Astrocyte (in vitro differentiated cells and primary cell): ENCODE data around the gene FOXP3. TPM values are rescaled to one million over a fixed set of nuclear protein-coding genes. Genes with fewer than 3 reads are reported as not detected.

Experiments
- DNase-seq: peaks from one replicate; pipeline ENCODE4 v3.0.0-alpha.2; 2010; ENCODE audit warnings: low read depth
- FAIRE-seq: peaks from 2 replicates; lab custom pipeline; 2011; peaks lifted over from hg19 to GRCh38; lab: Jason Lieb, UNC
- H2AFZ ChIP-seq: 2 replicates; pipeline ENCODE4 v1.6.0; 2012; ENCODE audit warnings: low read depth, low read length, inconsistent platforms
- H3K27ac ChIP-seq: 2 replicates; pipeline ENCODE4 v1.5.1; 2011; ENCODE audit warnings: low read depth, low read length, inconsistent platforms
- H3K27me3 ChIP-seq: 2 replicates; pipeline ENCODE4 v1.6.0; 2011; ENCODE audit warnings: low read length, inconsistent platforms; ENCODE audit not compliant: insufficient read depth
- H3K36me3 ChIP-seq: 2 replicates; pipeline ENCODE4 v1.5.1; 2011; ENCODE audit warnings: low read length, inconsistent platforms; ENCODE audit not compliant: insufficient read depth
- H3K4me1 ChIP-seq: 2 replicates; pipeline ENCODE4 v1.5.1; 2011; ENCODE audit warnings: low read length, inconsistent platforms; ENCODE audit not compliant: insufficient read depth
- H3K4me2 ChIP-seq: 2 replicates; pipeline ENCODE4 v1.6.0; 2012; ENCODE audit warnings: low read length, inconsistent platforms
- H3K4me3 ChIP-seq: 2 replicates; pipeline ENCODE4 v1.5.1; 2011; ENCODE audit warnings: low read depth, mild to moderate bottlenecking, low read length, inconsistent platforms; ENCODE audit not compliant: insufficient read depth
- H3K79me2 ChIP-seq: 2 replicates; pipeline ENCODE4 v1.6.0; 2012; ENCODE audit warnings: mild to moderate bottlenecking, low read length, inconsistent platforms; ENCODE audit not compliant: insufficient read depth
- H3K9ac ChIP-seq: 2 replicates; pipeline ENCODE4 v1.6.0; 2012; ENCODE audit warnings: mild to moderate bottlenecking, low read length, inconsistent platforms
- H3K9me3 ChIP-seq: 2 replicates; pipeline ENCODE4 v1.5.1; 2012; ENCODE audit warnings: low read depth, mild to moderate bottlenecking, low read length, inconsistent platforms; ENCODE audit not compliant: insufficient read depth
- H4K20me1 ChIP-seq: 2 replicates; pipeline ENCODE4 v1.6.0; 2012; ENCODE audit warnings: low read length, inconsistent platforms; ENCODE audit not compliant: insufficient read depth
- H3K27ac Mint-ChIP-seq: one replicate; pipeline ENCODE4 v1.8.0; 2021; ENCODE audit warnings: mild to moderate bottlenecking, mixed read lengths; ENCODE audit not compliant: unreplicated experiment
- H3K27me3 Mint-ChIP-seq: one replicate; pipeline ENCODE4 v1.8.0; 2021; ENCODE audit warnings: low read depth, mixed read lengths; ENCODE audit not compliant: unreplicated experiment
- H3K36me3 Mint-ChIP-seq: one replicate; pipeline ENCODE4 v1.8.0; 2021; ENCODE audit warnings: low read depth, mixed read lengths; ENCODE audit not compliant: unreplicated experiment
- H3K4me1 Mint-ChIP-seq: one replicate; pipeline ENCODE4 v1.8.0; 2021; ENCODE audit warnings: low read depth, mixed read lengths; ENCODE audit not compliant: unreplicated experiment
- H3K4me3 Mint-ChIP-seq: one replicate; pipeline ENCODE4 v1.8.0; 2021; ENCODE audit warnings: mild to moderate bottlenecking, moderate library complexity, mixed read lengths; ENCODE audit not compliant: unreplicated experiment
- H3K9me3 Mint-ChIP-seq: one replicate; pipeline ENCODE4 v1.8.0; 2021; ENCODE audit warnings: mild to moderate bottlenecking, mixed read lengths; ENCODE audit not compliant: unreplicated experiment
- EZH2 ChIP-seq: IDR thresholded peaks from 2 replicates; pipeline ENCODE4 v1.6.1; 2012; ENCODE audit warnings: mild to moderate bottlenecking, low read length, inconsistent platforms; ENCODE audit not compliant: insufficient read depth
- total RNA-seq: library from RNA; stranded (reverse); gene quantifications from 2 replicates; pipeline ENCODE4 v1.2.1, GENCODE V29; 2021
- TF ChIP-seq, protein P1 (sequence below): IDR thresholded peaks from 2 replicates; pipeline ENCODE4 v1.5.1; 2011; ENCODE audit warnings: low read depth, mild to moderate bottlenecking, inconsistent platforms, low read length, moderate library complexity; ENCODE audit not compliant: insufficient read depth

The FOXP3 gene
- total RNA-seq, 1 donor from 2014 or later = 0.09 TPM

DNA sequence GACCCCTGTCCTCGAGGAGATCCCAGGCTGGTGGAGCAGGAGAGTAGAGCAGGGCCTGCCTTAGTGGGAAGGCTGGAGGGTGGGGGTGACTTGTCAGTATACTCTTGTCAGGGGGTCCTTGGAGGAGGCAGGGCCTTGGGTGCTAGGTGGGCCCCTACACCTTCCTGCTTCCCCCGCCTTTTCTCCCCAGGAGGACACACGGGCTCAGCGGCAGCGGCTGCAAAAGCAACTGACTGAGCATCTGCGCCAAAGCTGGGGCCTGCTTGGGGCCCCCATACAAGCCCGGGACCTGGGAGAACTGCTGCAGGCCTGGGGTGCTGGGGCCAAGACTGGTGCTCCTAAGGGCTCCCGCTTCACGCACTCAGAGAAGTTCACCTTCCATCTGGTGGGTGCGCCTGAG lies 18.0 kb downstream of the FOXP3 start:
- no peak overlapping the region for H3K4me3 Mint-ChIP-seq
- H3K36me3 ChIP-seq = no peaks in the 10 kb centered on the region
- H3K27ac Mint-ChIP-seq = no peak overlapping the region
- no peaks in the 10 kb centered on the region for H4K20me1 ChIP-seq
- no peaks in the 10 kb centered on the region for H3K9me3 ChIP-seq
- H3K4me1 Mint-ChIP-seq = no peaks in the 10 kb centered on the region
- DNase-seq = no peak
- H3K9me3 Mint-ChIP-seq = no peaks in the 10 kb centered on the region
- H3K27me3 Mint-ChIP-seq = no peaks in the 10 kb centered on the region
- no peak overlapping the region for H3K9ac ChIP-seq
- TF ChIP-seq, protein P1, sequence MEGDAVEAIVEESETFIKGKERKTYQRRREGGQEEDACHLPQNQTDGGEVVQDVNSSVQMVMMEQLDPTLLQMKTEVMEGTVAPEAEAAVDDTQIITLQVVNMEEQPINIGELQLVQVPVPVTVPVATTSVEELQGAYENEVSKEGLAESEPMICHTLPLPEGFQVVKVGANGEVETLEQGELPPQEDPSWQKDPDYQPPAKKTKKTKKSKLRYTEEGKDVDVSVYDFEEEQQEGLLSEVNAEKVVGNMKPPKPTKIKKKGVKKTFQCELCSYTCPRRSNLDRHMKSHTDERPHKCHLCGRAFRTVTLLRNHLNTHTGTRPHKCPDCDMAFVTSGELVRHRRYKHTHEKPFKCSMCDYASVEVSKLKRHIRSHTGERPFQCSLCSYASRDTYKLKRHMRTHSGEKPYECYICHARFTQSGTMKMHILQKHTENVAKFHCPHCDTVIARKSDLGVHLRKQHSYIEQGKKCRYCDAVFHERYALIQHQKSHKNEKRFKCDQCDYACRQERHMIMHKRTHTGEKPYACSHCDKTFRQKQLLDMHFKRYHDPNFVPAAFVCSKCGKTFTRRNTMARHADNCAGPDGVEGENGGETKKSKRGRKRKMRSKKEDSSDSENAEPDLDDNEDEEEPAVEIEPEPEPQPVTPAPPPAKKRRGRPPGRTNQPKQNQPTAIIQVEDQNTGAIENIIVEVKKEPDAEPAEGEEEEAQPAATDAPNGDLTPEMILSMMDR = no peak
- no peak for TF ChIP-seq EZH2
- H2AFZ ChIP-seq = no peak overlapping the region
- no peak for FAIRE-seq
- H3K4me3 ChIP-seq = no peak overlapping the region
- peaks cover 6% of the 10 kb centered on the region for H3K36me3 Mint-ChIP-seq
- no peaks in the 10 kb centered on the region for H3K4me1 ChIP-seq
- no peaks in the 10 kb centered on the region for H3K27me3 ChIP-seq
- no peaks in the 10 kb centered on the region for H3K79me2 ChIP-seq
- no peak overlapping the region for H3K27ac ChIP-seq
- H3K4me2 ChIP-seq = no peak overlapping the region

GRCh38 chrX:49244207-49244606 lies 20.3 kb downstream of the FOXP3 start:
- H3K27me3 Mint-ChIP-seq = no peaks in the 10 kb centered on the region
- no peak for FAIRE-seq
- no peaks in the 10 kb centered on the region for H3K36me3 Mint-ChIP-seq
- H2AFZ ChIP-seq = no peak overlapping the region
- H3K9me3 Mint-ChIP-seq = no peaks in the 10 kb centered on the region
- no peaks in the 10 kb centered on the region for H3K4me1 ChIP-seq
- no peak overlapping the region for H3K4me2 ChIP-seq
- H3K27ac ChIP-seq = no peak overlapping the region
- DNase-seq = no peak
- no peak overlapping the region for H3K9ac ChIP-seq
- TF ChIP-seq EZH2 = no peak
- TF ChIP-seq, protein P1 = no peak
- no peaks in the 10 kb centered on the region for H3K4me1 Mint-ChIP-seq
- no peaks in the 10 kb centered on the region for H3K9me3 ChIP-seq
- H3K79me2 ChIP-seq = no peaks in the 10 kb centered on the region
- H3K4me3 ChIP-seq = no peak overlapping the region
- H3K36me3 ChIP-seq = no peaks in the 10 kb centered on the region
- no peaks in the 10 kb centered on the region for H3K27me3 ChIP-seq
- H4K20me1 ChIP-seq = no peaks in the 10 kb centered on the region
- no peak overlapping the region for H3K27ac Mint-ChIP-seq
- H3K4me3 Mint-ChIP-seq = no peak overlapping the region

GRCh38 chrX:49243166-49243565 lies 21.3 kb downstream of the FOXP3 start:
- no peak overlapping the region for H3K4me3 ChIP-seq
- H3K9me3 Mint-ChIP-seq = no peaks in the 10 kb centered on the region
- H3K36me3 Mint-ChIP-seq = no peaks in the 10 kb centered on the region
- no peaks in the 10 kb centered on the region for H3K4me1 ChIP-seq
- H3K79me2 ChIP-seq = no peaks in the 10 kb centered on the region
- no peak overlapping the region for H2AFZ ChIP-seq
- H3K27me3 Mint-ChIP-seq = no peaks in the 10 kb centered on the region
- H3K27me3 ChIP-seq = no peaks in the 10 kb centered on the region
- H3K4me3 Mint-ChIP-seq = no peak overlapping the region
- no peak overlapping the region for H3K9ac ChIP-seq
- FAIRE-seq (no peak), DNase-seq (no peak)
- no peaks in the 10 kb centered on the region for H4K20me1 ChIP-seq
- no peaks in the 10 kb centered on the region for H3K36me3 ChIP-seq
- H3K9me3 ChIP-seq = no peaks in the 10 kb centered on the region
- TF ChIP-seq, protein P1 = no peak
- TF ChIP-seq EZH2 = no peak
- no peak overlapping the region for H3K4me2 ChIP-seq
- H3K4me1 Mint-ChIP-seq = no peaks in the 10 kb centered on the region
- no peak overlapping the region for H3K27ac Mint-ChIP-seq
- H3K27ac ChIP-seq = no peak overlapping the region
